HK-2 (cell line): ENCODE results near the gene HEATR5B.

Source experiments
- DNase-seq: peaks from one replicate; pipeline ENCODE4 v3.0.0-alpha.2; 2018; ENCODE audit not compliant: unreplicated experiment

Gene HEATR5B

GRCh38 chr2:37083873-37084794 is at the start of gene HEATR5B, which contains the start of gene GPATCH11:
TSS of gene HEATR5B (minus strand) at chr2:37084372. CDS start at chr2:37083414, 958 bp downstream.
TSS of gene GPATCH11 (plus strand) at chr2:37084518. CDS start at chr2:37088382, 3,864 bp downstream.
- DNase-seq = peak; percentile 96

GRCh38 chr2:37132914-37133313 is 48.7 kb upstream of the HEATR5B start:
- DNase-seq = no peak

- no peak for DNase-seq
Observed at GRCh38 chr2:37125416-37125815, 41.2 kb upstream of the HEATR5B start.

- DNase-seq = no peak
Observed at GRCh38 chr2:37119157-37119556, 35.0 kb upstream of the HEATR5B start.

- no peak for DNase-seq
Observed at GRCh38 chr2:37117566-37117965, 33.4 kb upstream of the HEATR5B start.

GRCh38 chr2:37111958-37112357 is 27.8 kb upstream of the HEATR5B start:
- DNase-seq = no peak

- DNase-seq = no peak
Observed at GRCh38 chr2:37110306-37111212, 26.4 kb upstream of the HEATR5B start.

GRCh38 chr2:37109523-37109922 is 25.4 kb upstream of the HEATR5B start:
- no peak for DNase-seq

- DNase-seq = no peak
Observed at GRCh38 chr2:37105150-37105549, 21.0 kb upstream of the HEATR5B start.

- no peak for DNase-seq
Observed at GRCh38 chr2:37104178-37104577, 20.0 kb upstream of the HEATR5B start.

- no peak for DNase-seq
Observed at GRCh38 chr2:37102588-37102987, 18.4 kb upstream of the HEATR5B start.

- no peak for DNase-seq
Observed at GRCh38 chr2:37100054-37100453, 15.9 kb upstream of the HEATR5B start.

- DNase-seq = no peak
Observed at GRCh38 chr2:37098416-37099118, 14.4 kb upstream of the HEATR5B start.

- no peak for DNase-seq
Observed at GRCh38 chr2:37096568-37096967, 12.4 kb upstream of the HEATR5B start.

- no peak for DNase-seq
Observed at GRCh38 chr2:37091873-37092272, 7.7 kb upstream of the HEATR5B start.

GRCh38 chr2:37090019-37090477 is 5.9 kb upstream of the HEATR5B start:
- DNase-seq = no peak

GRCh38 chr2:37085731-37086147 is 1.6 kb upstream of the HEATR5B start:
- peak; percentile 21 for DNase-seq

GRCh38 chr2:37084797-37085196 is 625 bp upstream of the HEATR5B start:
- no peak for DNase-seq

- no peak for DNase-seq
Observed at GRCh38 chr2:37080689-37081088, 3.5 kb downstream of the HEATR5B start.

- no peak for DNase-seq
Observed at GRCh38 chr2:37080266-37080665, 3.9 kb downstream of the HEATR5B start.

GRCh38 chr2:37070931-37071330 is 13.2 kb downstream of the HEATR5B start:
- no peak for DNase-seq

- no peak for DNase-seq
Observed at GRCh38 chr2:37068686-37069085, 15.5 kb downstream of the HEATR5B start.
